HEK293T (cell line): ENCODE results near the gene HAGHL.

Experiments
- CTCF ChIA-PET: fragments of 350-600 bp; formaldehyde crosslinking; extraction: SDS; loops from one replicate; lab custom pipeline; 2021; ENCODE audit warnings: antibody characterized with exemption, inconsistent platforms; lab: Yijun Ruan, JAX
- POLR2A ChIA-PET: fragments of 350-600 bp; formaldehyde crosslinking; extraction: SDS; loops from one replicate; lab custom pipeline; 2020; ENCODE audit warnings: antibody characterized with exemption, inconsistent platforms; lab: Yijun Ruan, JAX
- DNase-seq: peaks from one replicate; pipeline ENCODE4 v3.0.0; 2012; ENCODE audit warnings: mixed read lengths; ENCODE audit errors: extremely low spot score
- ARNT ChIP-seq: fragments of 450-650 bp; IDR thresholded peaks from 2 replicates; pipeline ENCODE4 v1.6.1; 2017; ENCODE audit warnings: mild to moderate bottlenecking
- BHLHE40 ChIP-seq: fragments of 450-650 bp; IDR thresholded peaks from 2 replicates; pipeline ENCODE4 v1.6.1; 2016; ENCODE audit warnings: mild to moderate bottlenecking, moderate library complexity, borderline replicate concordance
- CTBP1 ChIP-seq: fragments of 450-650 bp; IDR thresholded peaks from 2 replicates; pipeline ENCODE4 v1.6.1; 2016; ENCODE audit warnings: borderline replicate concordance
- ELF4 ChIP-seq: fragments of 450-650 bp; IDR thresholded peaks from 2 replicates; pipeline ENCODE4 v1.6.1; 2017; ENCODE audit warnings: antibody characterized with exemption
- FOXA1 ChIP-seq: fragments of 450-650 bp; IDR thresholded peaks from 2 replicates; pipeline ENCODE4 v1.6.1; 2016; ENCODE audit warnings: mild to moderate bottlenecking
- FOXK2 ChIP-seq: fragments of 450-650 bp; IDR thresholded peaks from 2 replicates; pipeline ENCODE4 v1.6.1; 2016; ENCODE audit warnings: mild to moderate bottlenecking
- FOXM1 ChIP-seq: fragments of 450-650 bp; IDR thresholded peaks from 2 replicates; pipeline ENCODE4 v1.6.1; 2017; ENCODE audit warnings: mild to moderate bottlenecking, borderline replicate concordance
- HDGF ChIP-seq: fragments of 450-650 bp; IDR thresholded peaks from 2 replicates; pipeline ENCODE4 v1.6.1; 2017; ENCODE audit warnings: antibody characterized with exemption, borderline replicate concordance
- L3MBTL2 ChIP-seq: fragments of 450-650 bp; conservative IDR thresholded peaks from 2 replicates; pipeline ENCODE4 v1.6.1; 2016; ENCODE audit warnings: mild to moderate bottlenecking
- LEF1 ChIP-seq: fragments of 450-650 bp; IDR thresholded peaks from 2 replicates; pipeline ENCODE4 v1.6.1; 2017; ENCODE audit warnings: mild to moderate bottlenecking, borderline replicate concordance
- NFRKB ChIP-seq: fragments of 450-650 bp; IDR thresholded peaks from 2 replicates; pipeline ENCODE4 v1.6.1; 2016; ENCODE audit warnings: mild to moderate bottlenecking, moderate library complexity
- PKNOX1 ChIP-seq: fragments of 450-650 bp; IDR thresholded peaks from 2 replicates; pipeline ENCODE4 v1.6.1; 2016
- SP1 ChIP-seq: fragments of 450-650 bp; IDR thresholded peaks from 2 replicates; pipeline ENCODE4 v1.6.1; 2017
- SUZ12 ChIP-seq: fragments of 450-650 bp; IDR thresholded peaks from 2 replicates; pipeline ENCODE4 v1.6.1; 2016; ENCODE audit warnings: mild to moderate bottlenecking
- TARDBP ChIP-seq: fragments of 450-650 bp; IDR thresholded peaks from 2 replicates; pipeline ENCODE4 v1.6.1; 2016
- ZNF384 ChIP-seq: fragments of 450-650 bp; IDR thresholded peaks from 2 replicates; pipeline ENCODE4 v1.6.1; 2016

Gene HAGHL

DNA sequence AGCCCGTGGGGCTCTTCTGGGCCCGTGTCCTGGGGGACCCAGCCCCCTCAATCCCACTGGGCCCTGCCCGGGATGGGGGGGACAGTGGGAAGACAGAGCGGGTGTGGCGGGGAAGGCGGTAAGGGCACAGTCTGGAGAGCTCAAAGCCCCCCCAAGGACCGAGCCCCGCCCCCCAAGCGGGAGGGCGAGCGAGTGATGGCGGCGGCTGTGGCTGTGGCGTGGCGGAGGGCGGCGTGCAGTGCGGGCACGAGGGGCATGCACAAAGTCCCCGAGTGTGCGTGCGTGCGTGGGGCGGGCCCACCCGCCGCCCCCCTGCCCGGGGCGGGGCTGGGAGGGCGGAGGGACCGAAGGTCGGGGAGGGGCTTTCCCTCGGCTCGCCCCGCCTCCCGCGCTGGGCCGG, 33.1 kb upstream of the HAGHL start:
- TF ChIP-seq NFRKB (no peak), LEF1 (no peak), L3MBTL2 (no peak), SP1 (no peak), ARNT (no peak), TARDBP (no peak), ELF4 (no peak), SUZ12 (no peak), FOXM1 (no peak), FOXK2 (no peak), FOXA1 (no peak), HDGF (no peak), ZNF384 (no peak), BHLHE40 (no peak), PKNOX1 (no peak), CTBP1 (no peak)
- CTCF ChIA-PET = no interaction called here
- POLR2A ChIA-PET = no interaction called here
- DNase-seq = no peak

DNA sequence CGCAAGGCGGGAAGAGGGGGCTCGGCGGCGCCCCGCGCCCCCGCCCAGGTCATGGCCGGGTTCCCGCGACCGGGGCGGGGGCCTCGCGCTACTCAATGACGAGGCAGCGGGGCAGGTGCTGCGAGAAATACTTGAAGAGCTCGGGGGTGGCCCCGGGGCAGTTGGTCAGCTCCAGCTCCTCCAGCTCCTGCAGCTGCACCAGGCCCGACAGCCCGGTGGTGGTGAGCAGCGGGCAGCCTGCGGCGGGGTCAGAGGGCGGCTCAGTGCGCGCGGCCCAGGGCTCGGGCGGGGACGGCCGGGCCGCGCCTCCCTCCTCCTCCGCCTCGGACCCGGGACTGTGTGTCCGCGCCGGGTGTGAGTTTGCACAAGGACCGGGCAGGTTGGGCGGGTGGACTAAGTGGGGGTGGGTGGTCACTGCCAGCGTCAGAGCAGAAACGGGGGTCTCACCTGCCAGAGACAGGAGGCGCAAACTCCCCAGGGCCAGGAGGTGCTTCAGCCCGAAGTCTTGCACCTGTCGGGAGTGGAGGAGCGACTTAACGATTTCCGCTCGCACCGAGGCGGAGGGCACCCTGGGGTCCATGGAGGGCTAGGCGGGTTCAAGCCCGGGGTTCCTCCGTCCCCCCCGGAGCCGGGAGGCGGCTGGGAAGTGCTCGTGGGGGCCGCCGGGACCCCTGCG, 32.6 kb upstream of the HAGHL start:
- ChIA-PET CTCF (no interaction called here), POLR2A (no interaction called here)
- TF ChIP-seq CTBP1 = no peak
- TF ChIP-seq FOXM1 = no peak
- no peak for TF ChIP-seq FOXA1
- no peak for TF ChIP-seq BHLHE40
- no peak for TF ChIP-seq FOXK2
- no peak for TF ChIP-seq PKNOX1
- no peak for TF ChIP-seq HDGF
- no peak for TF ChIP-seq ELF4
- TF ChIP-seq SP1 = no peak
- TF ChIP-seq NFRKB = no peak
- no peak for TF ChIP-seq ARNT
- no peak for TF ChIP-seq L3MBTL2
- TF ChIP-seq ZNF384 = no peak
- no peak for TF ChIP-seq LEF1
- no peak for TF ChIP-seq SUZ12
- DNase-seq = no peak

DNA sequence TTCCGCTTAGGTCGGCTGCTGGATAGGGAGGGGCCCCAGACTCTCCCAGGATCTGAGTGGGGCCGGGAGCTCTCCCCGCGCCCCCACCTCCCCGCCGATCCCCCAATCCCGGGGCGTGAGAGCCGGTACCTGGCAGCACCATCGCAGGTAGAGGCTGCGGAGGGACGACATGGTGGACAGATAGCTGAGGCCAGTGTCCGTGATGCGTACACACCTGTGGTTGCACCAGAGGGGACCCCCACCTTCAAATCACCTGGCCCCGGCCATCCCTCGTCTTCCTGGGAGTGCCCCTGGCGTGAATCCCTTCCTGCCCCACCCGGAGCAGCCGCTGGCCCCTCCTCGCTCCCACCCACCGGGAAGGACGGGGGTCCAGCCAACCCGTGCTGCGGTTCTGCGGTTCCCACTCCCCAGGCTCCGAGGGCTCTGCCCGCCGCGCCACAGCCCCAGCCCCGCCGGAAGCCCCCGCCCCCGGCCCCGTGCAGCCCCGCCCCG, 32.0 kb upstream of the HAGHL start:
- CTCF ChIA-PET = no interaction called here
- peak; percentile 39 for DNase-seq
- TF ChIP-seq BHLHE40 = no peak
- TF ChIP-seq SUZ12 = no peak
- no peak for TF ChIP-seq L3MBTL2
- no peak for TF ChIP-seq FOXM1
- TF ChIP-seq CTBP1 = no peak
- TF ChIP-seq HDGF = no peak
- no peak for TF ChIP-seq ARNT
- no peak for TF ChIP-seq ZNF384
- no peak for TF ChIP-seq LEF1
- TF ChIP-seq FOXA1 = no peak
- TF ChIP-seq TARDBP = no peak
- POLR2A ChIA-PET = interaction anchor here (1.0 to 1.4 kb wide), 3 partner anchors 24 to 26 kb away, joined by 3 read pairs; partner anchors contain the start of gene ANTKMT

- CTCF ChIA-PET = interaction anchor here (1.0 kb wide), 1 partner anchor 10 kb away, joined by 3 read pairs; the partner anchor contains the start of gene FBXL16
- POLR2A ChIA-PET = interaction anchor here (1.0 to 1.4 kb wide), 3 partner anchors 24 to 26 kb away, joined by 3 read pairs; partner anchors contain the start of gene ANTKMT
- no peak for DNase-seq
- TF ChIP-seq FOXK2 (no peak), LEF1 (no peak), SUZ12 (no peak), TARDBP (no peak), L3MBTL2 (no peak), PKNOX1 (no peak), HDGF (no peak), CTBP1 (no peak), ARNT (no peak), ELF4 (no peak), SP1 (no peak), FOXA1 (no peak), FOXM1 (no peak)
Measured at GRCh38 chr16:695355-696089, 31.4 kb upstream of the HAGHL start.

- POLR2A ChIA-PET = interaction anchor here (1.6 kb wide), 1 partner anchor 9 kb away, joined by 8 read pairs; the partner anchor contains the start of gene WDR24
- no peak for DNase-seq
- CTCF ChIA-PET = no interaction called here
- no peak for TF ChIP-seq L3MBTL2
- TF ChIP-seq SUZ12 = no peak
- no peak for TF ChIP-seq LEF1
- no peak for TF ChIP-seq ELF4
Measured at GRCh38 chr16:698911-699671, 27.8 kb upstream of the HAGHL start.
